Rectal smooth muscle tissue (tissue), 1 donor: ENCODE results near the gene SLC30A7.
"Not testable (repeated sequence)": the region's sequence is repeated elsewhere in the genome, so short reads cannot be mapped to it uniquely, and the experiment has no call there.

Experiments used
- H3K27ac ChIP-seq: one replicate; pipeline ENCODE4 v1.7.0; 2013; ENCODE audit warnings: low read depth, low read length, inconsistent platforms
- H3K27me3 ChIP-seq: one replicate; pipeline ENCODE4 v1.7.0; 2013; ENCODE audit warnings: low read length; ENCODE audit not compliant: control insufficient read depth, insufficient read depth
- H3K36me3 ChIP-seq: one replicate; pipeline ENCODE4 v1.7.0; 2013; ENCODE audit warnings: low read length; ENCODE audit not compliant: control insufficient read depth, insufficient read depth
- H3K4me1 ChIP-seq: one replicate; pipeline ENCODE4 v1.7.0; 2013; ENCODE audit warnings: low read length; ENCODE audit not compliant: control insufficient read depth, insufficient read depth
- H3K4me3 ChIP-seq: one replicate; pipeline ENCODE4 v1.7.0; 2013; ENCODE audit warnings: low read length
- H3K9ac ChIP-seq: one replicate; pipeline ENCODE4 v1.7.0; 2013; ENCODE audit warnings: low read length

Gene SLC30A7

GRCh38 chr1:100895540-100896480 lies at the start of gene SLC30A7:
SLC30A7 (plus strand) TSS chr1:100896090; CDS start chr1:100896263, 173 bp downstream.
- peaks cover 14% of the 10 kb centered on the region for H3K4me1 ChIP-seq
- peaks cover 2% of the 10 kb centered on the region for H3K36me3 ChIP-seq
- H3K27ac ChIP-seq: peak within 1 kb of the TSS; percentile 89
- H3K27me3 ChIP-seq: no peaks in the 10 kb centered on the region
- H3K9ac ChIP-seq: peak within 1 kb of the TSS; percentile 77
- H3K4me3 ChIP-seq: peak within 1 kb of the TSS; percentile 94

GRCh38 chr1:100847361-100848082 lies 48.4 kb upstream of the SLC30A7 start:
- H3K36me3 ChIP-seq: no peaks in the 10 kb centered on the region
- no peak overlapping the region for H3K4me3 ChIP-seq
- H3K4me1 ChIP-seq: no peaks in the 10 kb centered on the region
- no peak overlapping the region for H3K9ac ChIP-seq
- H3K27me3 ChIP-seq: no peaks in the 10 kb centered on the region
- H3K27ac ChIP-seq: no peak overlapping the region

- H3K4me3 ChIP-seq: no peak overlapping the region
- no peak overlapping the region for H3K27ac ChIP-seq
- H3K9ac ChIP-seq: no peak overlapping the region
- H3K36me3 ChIP-seq: no peaks in the 10 kb centered on the region
- H3K27me3 ChIP-seq: no peaks in the 10 kb centered on the region
- no peaks in the 10 kb centered on the region for H3K4me1 ChIP-seq
Measured at GRCh38 chr1:100851726-100852125, 44.2 kb upstream of the SLC30A7 start.

- no peaks in the 10 kb centered on the region for H3K27me3 ChIP-seq
- no peaks in the 10 kb centered on the region for H3K4me1 ChIP-seq
- H3K27ac ChIP-seq: no peak overlapping the region
- no peaks in the 10 kb centered on the region for H3K36me3 ChIP-seq
- no peak overlapping the region for H3K9ac ChIP-seq
- H3K4me3 ChIP-seq: no peak overlapping the region
Measured at GRCh38 chr1:100852976-100853375, 42.9 kb upstream of the SLC30A7 start.

- not testable (repeated sequence) for H3K27me3 ChIP-seq, H3K36me3 ChIP-seq, H3K4me3 ChIP-seq
Measured at GRCh38 chr1:100855116-100855515, 40.8 kb upstream of the SLC30A7 start.

GRCh38 chr1:100860397-100860991 lies 35.4 kb upstream of the SLC30A7 start:
- Histone ChIP-seq H3K4me1 (no peaks in the 10 kb centered on the region), H3K4me3 (no peak overlapping the region), H3K9ac (no peak overlapping the region), H3K27me3 (no peaks in the 10 kb centered on the region), H3K36me3 (no peaks in the 10 kb centered on the region), H3K27ac (no peak overlapping the region)

More at GRCh38 chr1:100855116-100855515, 40.8 kb upstream of the SLC30A7 start:
- H3K9ac ChIP-seq, H3K27ac ChIP-seq, H3K4me1 ChIP-seq: not testable (repeated sequence)

- no peaks in the 10 kb centered on the region for H3K36me3 ChIP-seq
- no peaks in the 10 kb centered on the region for H3K4me1 ChIP-seq
- H3K4me3 ChIP-seq: no peak overlapping the region
- no peaks in the 10 kb centered on the region for H3K27me3 ChIP-seq
- no peak overlapping the region for H3K9ac ChIP-seq
- H3K27ac ChIP-seq: no peak overlapping the region
Measured at GRCh38 chr1:100861379-100861778, 34.5 kb upstream of the SLC30A7 start.

- Histone ChIP-seq H3K9ac (no peak overlapping the region), H3K4me1 (no peaks in the 10 kb centered on the region), H3K27me3 (no peaks in the 10 kb centered on the region), H3K27ac (no peak overlapping the region), H3K4me3 (no peak overlapping the region), H3K36me3 (no peaks in the 10 kb centered on the region)
Measured at GRCh38 chr1:100862591-100862990, 33.3 kb upstream of the SLC30A7 start.

GRCh38 chr1:100866041-100866900 lies 29.6 kb upstream of the SLC30A7 start:
- no peak overlapping the region for H3K27ac ChIP-seq
- H3K4me3 ChIP-seq: no peak overlapping the region
- H3K27me3 ChIP-seq: no peaks in the 10 kb centered on the region
- no peaks in the 10 kb centered on the region for H3K36me3 ChIP-seq
- H3K4me1 ChIP-seq: no peaks in the 10 kb centered on the region
- H3K9ac ChIP-seq: no peak overlapping the region

- no peak overlapping the region for H3K27ac ChIP-seq
- no peaks in the 10 kb centered on the region for H3K27me3 ChIP-seq
Measured at GRCh38 chr1:100866901-100867206, 29.0 kb upstream of the SLC30A7 start.

GRCh38 chr1:100868364-100868995 lies 27.4 kb upstream of the SLC30A7 start:
- Histone ChIP-seq H3K4me3 (no peak overlapping the region), H3K27ac (no peak overlapping the region), H3K36me3 (no peaks in the 10 kb centered on the region), H3K9ac (no peak overlapping the region), H3K27me3 (no peaks in the 10 kb centered on the region), H3K4me1 (no peaks in the 10 kb centered on the region)

More at GRCh38 chr1:100866901-100867206, 29.0 kb upstream of the SLC30A7 start:
- no peak overlapping the region for H3K4me3 ChIP-seq
- no peaks in the 10 kb centered on the region for H3K4me1 ChIP-seq
- H3K36me3 ChIP-seq: no peaks in the 10 kb centered on the region
- no peak overlapping the region for H3K9ac ChIP-seq
